ENCODE measurements around the gene FHAD1.
A peak's percentile ranks its signal among the peaks of the same experiment; 100 is the strongest.
"Not testable (repeated sequence)": the region's sequence is repeated elsewhere in the genome, so short reads cannot be mapped to it uniquely, and the experiment has no call there.

Gene FHAD1

DNA sequence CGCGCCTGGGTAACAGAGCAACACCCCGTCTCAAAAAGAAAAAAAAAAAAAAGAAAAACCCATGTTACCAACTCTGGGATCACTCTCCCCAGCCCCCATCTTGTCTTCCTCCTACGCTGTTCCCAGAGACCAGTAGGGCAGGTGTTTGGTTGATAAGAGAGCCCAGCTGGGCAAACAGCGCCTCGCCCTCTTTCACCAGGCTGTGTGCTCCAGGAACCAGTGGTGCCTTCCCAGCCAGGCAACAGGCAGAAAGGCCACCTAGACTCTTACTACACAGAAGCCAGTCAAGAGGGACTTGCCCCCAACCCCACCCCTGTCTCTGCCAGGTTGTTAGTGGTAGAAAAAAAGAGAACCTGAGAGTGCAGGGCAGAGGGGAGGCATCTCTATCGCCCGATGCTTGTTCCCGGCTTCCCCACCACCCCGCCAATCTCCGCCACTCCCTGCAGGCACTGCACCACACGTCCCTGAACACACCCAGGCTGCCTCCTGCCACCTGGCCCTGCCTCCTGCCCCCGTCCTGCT, 177.2 kb downstream of the FHAD1 start:
- peak; percentile 82 to 91 for DNase-seq

GRCh38 chr1:15424981-15425380, 178.0 kb downstream of the FHAD1 start:
- DNase-seq, result no peak

GRCh38 chr1:15425521-15425920, 178.5 kb downstream of the FHAD1 start:
- no peak for DNase-seq

DNA sequence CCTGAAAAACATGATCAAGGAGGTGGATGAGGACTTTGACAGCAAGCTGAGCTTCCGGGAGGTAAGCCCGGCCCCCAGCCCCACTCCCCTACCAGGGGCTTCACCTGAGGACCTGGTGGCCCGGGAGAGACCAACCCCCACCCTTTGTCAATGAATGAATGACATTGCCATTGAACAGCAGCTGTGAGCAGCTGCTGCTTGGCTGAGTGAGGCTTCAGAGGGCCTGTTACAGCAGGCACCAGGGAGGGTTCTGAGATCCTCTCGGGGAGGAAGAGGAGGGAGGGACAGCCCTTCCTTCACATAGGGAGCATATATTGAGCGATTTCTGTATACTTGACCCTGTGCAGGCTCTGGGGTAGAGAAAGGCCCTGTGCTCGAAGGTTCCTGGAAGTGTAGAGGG, 178.9 kb downstream of the FHAD1 start:
- DNase-seq, result no peak

- DNase-seq, result no peak
Measured at GRCh38 chr1:15426492-15427279, 179.7 kb downstream of the FHAD1 start.

- DNase-seq, result no peak
Measured at GRCh38 chr1:15427280-15427666, 180.2 kb downstream of the FHAD1 start.

GRCh38 chr1:15428252-15428651, 181.2 kb downstream of the FHAD1 start:
- DNase-seq, result not testable (repeated sequence)

GRCh38 chr1:15428815-15429435, 181.9 kb downstream of the FHAD1 start:
- no peak for DNase-seq

DNA sequence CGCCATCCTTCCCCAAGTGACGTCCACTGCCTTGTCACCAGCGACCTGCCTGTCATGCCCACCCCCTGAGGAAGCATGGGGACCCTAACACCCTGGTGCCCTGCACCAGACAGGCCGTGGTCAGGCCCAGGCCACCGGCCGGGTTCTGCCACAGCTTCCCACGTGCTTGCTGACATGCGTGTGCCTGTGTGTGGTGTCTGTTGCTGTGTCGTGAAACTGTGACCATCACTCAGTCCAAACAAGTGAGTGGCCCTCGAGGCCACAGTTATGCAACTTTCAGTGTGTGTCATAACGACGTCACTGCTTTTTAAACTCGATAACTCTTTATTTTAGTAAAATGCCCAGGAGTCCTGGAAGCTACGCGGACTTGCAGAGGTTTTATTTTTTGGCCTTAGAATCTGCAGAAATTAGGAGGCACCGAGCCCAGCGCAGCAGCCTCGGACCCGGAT, 182.7 kb downstream of the FHAD1 start:
- no peak for DNase-seq

DNA sequence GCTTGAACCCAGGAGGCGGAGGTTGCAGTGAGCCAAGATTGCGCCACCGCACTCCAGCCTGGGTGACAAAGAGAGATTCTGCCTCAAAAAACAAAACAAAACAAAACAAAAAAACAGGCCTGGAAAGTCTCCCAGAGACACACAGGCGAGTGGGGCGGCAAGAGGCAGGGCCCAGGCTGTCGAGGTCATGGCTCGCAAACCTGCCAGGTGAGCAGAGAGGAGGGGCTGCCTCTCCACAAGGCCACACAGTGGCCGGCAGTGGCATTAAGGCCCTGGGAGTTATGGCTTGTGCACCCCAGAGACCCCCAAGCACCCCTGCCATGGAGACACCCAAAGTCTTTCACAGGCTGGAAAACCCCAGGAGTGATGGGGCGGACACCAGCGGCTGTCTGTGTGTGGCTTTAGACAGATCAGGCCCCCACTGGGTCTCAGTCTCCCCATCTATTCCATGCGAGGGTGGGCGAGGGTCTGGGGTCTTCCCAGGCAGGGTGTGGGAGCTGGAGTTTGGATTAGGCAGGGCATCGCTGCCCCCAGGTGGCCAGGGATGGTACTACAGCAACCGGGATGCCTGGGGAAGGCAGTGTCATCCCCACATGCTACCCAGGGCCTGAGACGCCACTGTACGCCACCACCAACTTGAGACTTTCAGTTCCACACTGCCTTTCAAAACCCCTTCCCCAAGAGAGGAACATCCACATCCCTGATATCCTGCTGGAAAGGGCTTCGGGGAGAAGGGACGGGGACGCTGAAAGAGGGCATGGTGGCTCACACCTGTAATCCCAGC, 184.0 kb downstream of the FHAD1 start:
- DNase-seq, result peak; percentile 23 to 67

GRCh38 chr1:15431571-15431948, 184.5 kb downstream of the FHAD1 start:
- no peak for DNase-seq

GRCh38 chr1:15432324-15432723, 185.3 kb downstream of the FHAD1 start:
- no peak for DNase-seq

GRCh38 chr1:15433471-15433870, 186.4 kb downstream of the FHAD1 start:
- no peak for DNase-seq

DNA sequence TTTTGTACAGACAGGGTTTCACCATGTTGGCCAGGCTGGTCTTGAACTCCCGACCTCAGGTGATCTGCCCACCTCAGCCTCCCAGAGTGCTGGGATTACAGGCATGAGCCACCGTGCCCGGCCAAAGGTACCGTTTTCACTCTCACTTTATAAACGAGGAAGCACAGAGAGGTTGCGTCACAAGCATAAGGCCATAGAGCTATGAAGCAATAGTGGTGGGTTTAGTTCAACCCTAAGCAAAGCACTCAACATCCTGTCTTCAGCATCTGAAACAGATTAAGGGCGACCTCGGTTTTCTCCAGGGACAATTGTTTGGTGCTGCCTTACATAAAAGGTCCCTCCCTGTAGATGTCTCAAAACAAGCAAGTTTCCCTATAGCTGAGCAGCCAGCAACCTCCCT, 187.7 kb downstream of the FHAD1 start:
- DNase-seq, result not testable (repeated sequence)

GRCh38 chr1:15435239-15436077, 188.4 kb downstream of the FHAD1 start:
- DNase-seq, result no peak

GRCh38 chr1:15436881-15437442, 189.9 kb downstream of the FHAD1 start:
- DNase-seq, result no peak

- DNase-seq, result no peak
Measured at GRCh38 chr1:15439325-15439724, 192.3 kb downstream of the FHAD1 start.

GRCh38 chr1:15440357-15440756, 193.3 kb downstream of the FHAD1 start:
- DNase-seq, result no peak

- DNase-seq, result no peak
Measured at GRCh38 chr1:15441247-15441646, 194.2 kb downstream of the FHAD1 start.

- no peak for DNase-seq
Measured at GRCh38 chr1:15442119-15442518, 195.1 kb downstream of the FHAD1 start.

DNA sequence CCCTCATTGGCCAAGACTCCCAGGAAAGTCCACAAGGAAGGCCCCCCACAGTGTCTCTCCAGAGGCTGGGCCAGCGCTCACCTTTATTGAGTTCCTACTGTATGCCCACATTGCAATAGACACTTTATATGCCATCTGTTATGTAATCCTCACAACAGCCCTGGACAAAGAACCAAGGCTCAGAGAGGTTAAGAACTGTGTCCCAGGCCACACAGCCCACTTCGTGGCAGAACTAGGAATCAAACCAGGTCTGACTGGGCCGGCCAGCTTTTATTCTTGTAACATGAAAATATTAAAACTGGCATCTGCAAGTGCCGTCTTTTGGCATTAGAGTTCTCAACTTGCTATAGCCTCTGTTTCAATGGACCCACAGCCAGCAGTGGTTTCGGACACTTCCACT, 195.7 kb downstream of the FHAD1 start:
- DNase-seq, result no peak

DNA sequence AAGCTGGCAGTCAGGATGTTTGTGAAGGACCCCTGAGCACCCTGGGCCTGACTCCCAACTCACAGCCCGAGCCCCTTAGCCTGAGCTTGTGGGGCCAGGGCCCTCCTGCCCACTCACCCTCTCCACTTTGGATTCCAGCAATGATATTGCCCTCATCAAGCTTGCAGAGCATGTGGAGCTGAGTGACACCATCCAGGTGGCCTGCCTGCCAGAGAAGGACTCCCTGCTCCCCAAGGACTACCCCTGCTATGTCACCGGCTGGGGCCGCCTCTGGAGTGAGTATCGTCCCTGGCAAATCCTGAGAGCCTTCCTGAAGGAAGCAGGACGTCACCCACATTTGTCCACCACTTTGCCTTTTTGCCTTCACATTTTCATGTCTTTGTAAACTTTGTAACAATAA, 196.3 kb downstream of the FHAD1 start:
- DNase-seq, result no peak

Measured in NCI-H526 (cell line).